IMR-90 (cell line): ENCODE data around the gene SYNPR. TPM values are rescaled to one million over a fixed set of nuclear protein-coding genes. Genes with fewer than 3 reads are reported as not detected.

Experiments
- ATAC-seq: fragments of 200-7000 bp; cut with Tn5 transposase; 2 replicates; pipeline ENCODE4 v1.9.1; 2020; ENCODE audit warnings: low read depth, mild to moderate bottlenecking, moderate library complexity
- BruUV-seq: library from RNA; stranded (reverse); fragments of 400-500 nt; replicated peaks from 2 replicates; lab custom pipeline; 2021; lab: Mats Ljungman, UMichigan
- CTCF ChIA-PET: fragments of 300-600 bp; formaldehyde crosslinking; extraction: SDS; loops from one replicate; lab custom pipeline; 2021; ENCODE audit warnings: antibody characterized with exemption; lab: Yijun Ruan, JAX
- POLR2A ChIA-PET: fragments of 300-600 bp; sonication (Branson Sonifier 250); formaldehyde crosslinking; loops from one replicate; lab custom pipeline; 2022; ENCODE audit warnings: antibody characterized with exemption; ENCODE audit not compliant: unreplicated experiment; lab: Charles Lee
- DNase-seq: peaks from one replicate; pipeline ENCODE4 v3.0.0; 2013
- H2AFZ ChIP-seq: replicated peaks from 2 replicates; pipeline ENCODE3; 2013; ENCODE audit warnings: low read length, mild to moderate bottlenecking; ENCODE audit not compliant: poor library complexity
- H2AK5ac ChIP-seq: 2 replicates; pipeline ENCODE4 v1.6.1; 2013; ENCODE audit warnings: low read depth, low read length, inconsistent platforms
- H2AK9ac ChIP-seq: replicated peaks from 2 replicates; pipeline ENCODE3; 2013; ENCODE audit warnings: mild to moderate bottlenecking, low read depth, low read length, moderate library complexity; ENCODE audit not compliant: poor library complexity
- H2BK120ac ChIP-seq: 2 replicates; pipeline ENCODE4 v1.6.1; 2013; ENCODE audit warnings: low read depth, low read length, inconsistent platforms
- H2BK15ac ChIP-seq: 3 replicates; pipeline ENCODE4 v1.6.1; 2013; ENCODE audit warnings: low read depth, low read length, inconsistent platforms
- H2BK20ac ChIP-seq: 2 replicates; pipeline ENCODE4 v1.6.1; 2013; ENCODE audit warnings: low read depth, mild to moderate bottlenecking, inconsistent platforms, low read length, moderate library complexity
- H2BK5ac ChIP-seq: 2 replicates; pipeline ENCODE4 v1.6.1; 2013; ENCODE audit warnings: mild to moderate bottlenecking, low read depth, low read length, inconsistent platforms; ENCODE audit not compliant: poor library complexity, severe bottlenecking
- H3K14ac ChIP-seq: replicated peaks from 2 replicates; pipeline ENCODE4 v1.6.1; 2013; ENCODE audit warnings: low read depth, low read length, inconsistent platforms
- H3K18ac ChIP-seq: 2 replicates; pipeline ENCODE4 v1.6.1; 2013; ENCODE audit warnings: low read depth, low read length, control low read depth
- H3K23ac ChIP-seq: 2 replicates; pipeline ENCODE4 v1.6.1; 2013; ENCODE audit warnings: low read depth, low read length, inconsistent platforms
- H3K27ac ChIP-seq: 2 replicates; pipeline ENCODE4 v1.5.1; 2013; ENCODE audit warnings: mild to moderate bottlenecking, control low read depth, low read length; ENCODE audit not compliant: insufficient read depth
- H3K27me3 ChIP-seq: 2 replicates; pipeline ENCODE4 v1.6.1; 2013; ENCODE audit warnings: low read length; ENCODE audit not compliant: control insufficient read depth, insufficient read depth
- H3K36me3 ChIP-seq: 2 replicates; pipeline ENCODE4 v1.6.1; 2013; ENCODE audit warnings: low read length, mixed read lengths; ENCODE audit not compliant: control insufficient read depth, insufficient read depth
- H3K4ac ChIP-seq: 2 replicates; pipeline ENCODE4 v1.6.1; 2013; ENCODE audit warnings: low read depth, low read length, inconsistent platforms
- H3K4me1 ChIP-seq: 2 replicates; pipeline ENCODE4 v1.6.1; 2013; ENCODE audit warnings: low read length, mixed read lengths; ENCODE audit not compliant: control insufficient read depth, insufficient read depth
- H3K4me2 ChIP-seq: 2 replicates; pipeline ENCODE4 v1.6.1; 2013; ENCODE audit warnings: low read depth, mild to moderate bottlenecking, control low read depth, low read length, moderate library complexity
- H3K4me3 ChIP-seq: 2 replicates; pipeline ENCODE4 v1.5.1; 2013; ENCODE audit warnings: low read depth, mild to moderate bottlenecking, control low read depth, low read length, moderate library complexity; ENCODE audit not compliant: insufficient read depth
- H3K56ac ChIP-seq: 2 replicates; pipeline ENCODE4 v1.6.1; 2013; ENCODE audit warnings: low read length, inconsistent platforms; ENCODE audit not compliant: insufficient read depth; ENCODE audit errors: extremely low read depth
- H3K79me1 ChIP-seq, 2 experiments: 2 replicates each; pipeline ENCODE4 v1.6.1; 2013; ENCODE audit warnings: low read length in 2 of 2, inconsistent platforms in 1 of 2, low read depth in 1 of 2
- H3K9ac ChIP-seq: 2 replicates; pipeline ENCODE4 v1.6.1; 2013; ENCODE audit warnings: low read depth, low read length, control low read depth
- H3K9me1 ChIP-seq: 2 replicates; pipeline ENCODE4 v1.6.1; 2013; ENCODE audit warnings: low read length, inconsistent platforms; ENCODE audit not compliant: insufficient read depth
- H3K9me3 ChIP-seq: 2 replicates; pipeline ENCODE4 v1.6.1; 2013; ENCODE audit warnings: low read length; ENCODE audit not compliant: control insufficient read depth, insufficient read depth
- H4K20me1 ChIP-seq: 2 replicates; pipeline ENCODE4 v1.6.1; 2013; ENCODE audit warnings: low read length, inconsistent platforms; ENCODE audit not compliant: insufficient read depth
- H4K5ac ChIP-seq: 2 replicates; pipeline ENCODE4 v1.6.1; 2013; ENCODE audit warnings: mild to moderate bottlenecking, low read depth, low read length, control low read depth
- H4K8ac ChIP-seq, 2 experiments: 2 replicates each; pipeline ENCODE4 v1.6.1; 2013; ENCODE audit warnings: low read depth in 2 of 2, low read length in 2 of 2, control low read depth in 1 of 2, inconsistent platforms in 1 of 2
- H4K91ac ChIP-seq: 2 replicates; pipeline ENCODE4 v1.6.1; 2013; ENCODE audit warnings: low read depth, low read length, inconsistent platforms; ENCODE audit not compliant: insufficient read depth
- CHD1 ChIP-seq: IDR thresholded peaks from 2 replicates; pipeline ENCODE4 v1.6.1; 2012; ENCODE audit warnings: low read depth, low read length, improper control_type of control experiment
- CTCF ChIP-seq: conservative IDR thresholded peaks from 2 replicates; pipeline ENCODE4 v1.5.1; 2012; ENCODE audit warnings: mild to moderate bottlenecking, low read depth, low read length, improper control_type of control experiment
- WGBS, 2 experiments: methylation state at CpG; one replicate each; pipeline versions ENCODE4 v1.1.5 to v1.1.7; 2013; ENCODE audit warnings: missing lambda C conversion rate in 2 of 2; ENCODE audit not compliant: insufficient read length in 1 of 2; ENCODE audit errors: extremely low coverage in 2 of 2; 5-methylcytosine and 5-hydroxymethylcytosine counted together
- dilution Hi-C: fragments of 300-500 bp; cut with HindIII; formaldehyde crosslinking; loops from one replicate; pipeline ENCODE4 v1.14.3; 2018; ENCODE audit warnings: low sequenced_read_pairs; ENCODE audit not compliant: unreplicated experiment
- in situ Hi-C: fragments of 300-500 bp; cut with MboI; formaldehyde crosslinking; loops from 3 replicates; pipeline ENCODE4 v1.14.3; 2019; ENCODE audit warnings: low sequenced_read_pairs, inconsistent platforms, mixed read lengths
- intact Hi-C: fragments of 100-400 bp; cut with micrococcal nuclease; formaldehyde crosslinking; loops from 2 replicates; pipeline ENCODE4 v1.10.0; 2022
- polyA plus RNA-seq, 3 experiments: library from polyadenylated mRNA; depleted of rRNA; stranded (reverse); fragments of >200 nt; gene quantifications; 2 replicates each; pipeline ENCODE4 v1.2.3, GENCODE V29; 2012; ENCODE audit warnings: low replicate concordance in 1 of 3
- total RNA-seq: library from RNA; depleted of rRNA; stranded (reverse); fragments of >200 nt; gene quantifications from 2 replicates; pipeline ENCODE4 v1.2.3, GENCODE V29; 2012

The SYNPR gene
- total and polyA plus RNA-seq, 2 of the 4 experiments (the other 2 are of a cell fraction) = not detected

GRCh38 chr3:63232764-63233396 is 45.2 kb upstream of the SYNPR start:
- in situ Hi-C loops (loop anchor here (5.0 to 25.0 kb wide), 3 partner anchors 104 to 1021 kb away; no protein-coding TSS in a partner anchor), intact Hi-C loops (loop anchor here (1.0 to 10.0 kb wide), 3 partner anchors 566 to 898 kb away; no protein-coding TSS in a partner anchor)
- no peak overlapping the region for H3K4me3 ChIP-seq

More at GRCh38 chr3:63232764-63233396, 45.2 kb upstream of the SYNPR start:
- ChIA-PET CTCF (interaction anchor here (1.0 kb wide), 1 partner anchor 14 kb away, joined by 3 read pairs; no protein-coding TSS in a partner anchor), POLR2A (no interaction called here)
- no peak overlapping the region for H2BK120ac ChIP-seq
- WGBS, 2 experiments = no CpG with 5 or more reads among the region's 3 CpGs
- no peaks in the 10 kb centered on the region for H3K36me3 ChIP-seq
- H4K91ac ChIP-seq = no peak overlapping the region
- ATAC-seq (no peak), DNase-seq (peak; percentile 5)
- H3K18ac ChIP-seq = no peak overlapping the region
- H3K27ac ChIP-seq = no peak overlapping the region
- H3K79me1 ChIP-seq = no peaks in the 10 kb centered on the region
- no peaks in the 10 kb centered on the region for H3K9me1 ChIP-seq
- TF ChIP-seq CTCF = peak; percentile 38
- TF ChIP-seq CHD1 = no peak
- H2AK9ac ChIP-seq = no peak overlapping the region
- H4K5ac ChIP-seq = no peak overlapping the region
- H3K4me1 ChIP-seq = no peaks in the 10 kb centered on the region
- no peaks in the 10 kb centered on the region for H3K9me3 ChIP-seq
- H3K56ac ChIP-seq = no peak overlapping the region
- no peaks in the 10 kb centered on the region for H3K27me3 ChIP-seq
- H2BK15ac ChIP-seq = no peak overlapping the region
- H4K20me1 ChIP-seq = no peaks in the 10 kb centered on the region
- H2AK5ac ChIP-seq = no peak overlapping the region
- no TSS peak for BruUV-seq
- H4K8ac ChIP-seq = no peak overlapping the region
- dilution Hi-C loops = no loop called here
- no peak overlapping the region for H3K14ac ChIP-seq
- H2BK5ac ChIP-seq = no peak overlapping the region
- H3K4ac ChIP-seq = no peak overlapping the region
- no peak overlapping the region for H3K4me2 ChIP-seq
- H3K23ac ChIP-seq = no peak overlapping the region
- no peak overlapping the region for H2BK20ac ChIP-seq
- H2AFZ ChIP-seq = no peak overlapping the region
- H3K9ac ChIP-seq = no peak overlapping the region
